Sigmoid colon (tissue), 7 donors: Measurements from ENCODE around the gene PCBP3. TPM values are rescaled to one million over a fixed set of nuclear protein-coding genes. Genes with fewer than 3 reads are reported as not detected.
A peak's percentile ranks its signal among the peaks of the same experiment; 100 is the strongest.

Experiments
- DNase-seq: peaks from one replicate; pipeline ENCODE4 v3.0.0-alpha.2; 2019
- H3K27ac ChIP-seq, 4 donors: fragments of 200-600 bp; sonication (generic); one replicate each; pipeline ENCODE4 v1.5.1; 2016 to 2019; ENCODE audit warnings: mild to moderate bottlenecking in 1 of 4
- H3K27me3 ChIP-seq, 3 donors: fragments of 200-600 bp; sonication (generic); one replicate each; pipeline ENCODE4 v1.5.1; 2019; ENCODE audit warnings: mild to moderate bottlenecking in 1 of 3
- H3K36me3 ChIP-seq, 4 donors: fragments of 200-600 bp; sonication (generic); one replicate each; pipeline ENCODE4 v1.5.1; 2016 to 2019
- H3K4me1 ChIP-seq, 4 donors: fragments of 200-600 bp; sonication (generic); one replicate each; pipeline ENCODE4 v1.5.1; 2017 to 2019
- H3K4me3 ChIP-seq, 4 donors: fragments of 200-600 bp; sonication (generic); one replicate each; pipeline ENCODE4 v1.5.1; 2017 to 2019; ENCODE audit warnings: mild to moderate bottlenecking in 2 of 4, moderate library complexity in 1 of 4
- H3K9me3 ChIP-seq, 4 donors: fragments of 200-600 bp in 3 of 4; sonication (generic) in 3 of 4; one replicate each; pipeline versions ENCODE4 v1.5.1 to v1.6.1; 2013 to 2019
- CTCF ChIP-seq, 4 experiments: fragments of 450-650 bp in 3 of 4; fragments of 200-600 bp in 1 of 4; IDR thresholded peaks; one replicate each; pipeline ENCODE4 v1.5.1; 2016 to 2019; ENCODE audit warnings: antibody characterized with exemption in 4 of 4, mild to moderate bottlenecking in 3 of 4, moderate library complexity in 2 of 4
- EP300 ChIP-seq, 4 donors: sonication (generic); formaldehyde crosslinking; IDR thresholded peaks; one replicate each; pipeline ENCODE4 v1.6.1; 2017; ENCODE audit warnings: antibody characterized with exemption in 4 of 4
- POLR2A ChIP-seq, 2 donors: fragments of 450-650 bp; IDR thresholded peaks; one replicate each; pipeline ENCODE4 v1.6.1; 2016; ENCODE audit warnings: antibody characterized with exemption in 2 of 2, mild to moderate bottlenecking in 2 of 2, moderate library complexity in 2 of 2
- POLR2AphosphoS5 ChIP-seq, 4 donors: sonication (generic); formaldehyde crosslinking; IDR thresholded peaks; one replicate each; pipeline ENCODE4 v1.6.1; 2017; ENCODE audit warnings: antibody characterized with exemption in 4 of 4
- WGBS, 2 donors: extraction: QIAGEN DNeasy Blood & Tissue Kit; methylation state at CpG; one replicate each; pipeline ENCODE4 v1.1.7; 2013; 5-methylcytosine and 5-hydroxymethylcytosine counted together
- intact Hi-C: fragments of 100-400 bp; cut with DNase I; formaldehyde crosslinking; loops from one replicate; pipeline ENCODE4 v1.15.1; 2023
- polyA plus RNA-seq, 3 donors: library from polyadenylated mRNA; stranded (reverse); fragments of 200-250 nt; gene quantifications; one replicate each; pipeline ENCODE4 v1.2.3, GENCODE V29; 2013
- total RNA-seq, 4 donors: library from RNA; depleted of rRNA; stranded (reverse); fragments of >200 nt; gene quantifications; one replicate each; pipeline ENCODE4 v1.1.0, GENCODE V29; 2016
- donor health status: healthy with polysubstance abuse.
- donor health status: Bipolar disorder and iron deficiency.
- donor health status: healthy.

Gene PCBP3
- total and polyA plus RNA-seq, 7 donors: 1.2 to 21.3 (median 8.2) TPM

GRCh38 chr21:45821315-45821962, 177.9 kb downstream of the PCBP3 start:
- intact Hi-C loops: loop anchor here (5.0 to 10.0 kb wide), 3 partner anchors 224 to 537 kb away; partner anchors contain the start of genes POFUT2 and SLC19A1
- Histone ChIP-seq H3K4me1 (peaks cover 0 to 15% (median 5%) of the 10 kb centered on the region in 4 donors), H3K4me3 (no peak overlapping the region), H3K27me3 (peaks cover 0 to 4% (median 0%) of the 10 kb centered on the region in 3 donors), H3K9me3 (no peaks in the 10 kb centered on the region), H3K36me3 (no peaks in the 10 kb centered on the region), H3K27ac (no peak overlapping the region)
- 64 to 74% methylated on average over 16 of the region's 16 CpGs for WGBS, 2 donors
- no peak for TF ChIP-seq POLR2AphosphoS5 (IDR thresholded peaks at IDR 0.05)
- TF ChIP-seq EP300 (IDR thresholded peaks at IDR 0.05): no peak
- no peak for TF ChIP-seq CTCF (IDR thresholded peaks at IDR 0.05)
- peak; percentile 62 for DNase-seq

GRCh38 chr21:45821998-45822397, 178.5 kb downstream of the PCBP3 start:
- H3K4me3 ChIP-seq: no peak overlapping the region
- intact Hi-C loops: loop anchor here (5.0 to 10.0 kb wide), 3 partner anchors 225 to 537 kb away; partner anchors contain the start of genes POFUT2 and SLC19A1
- TF ChIP-seq EP300 (IDR thresholded peaks at IDR 0.05) (no peak), CTCF (IDR thresholded peaks at IDR 0.05) (no peak), POLR2A (IDR thresholded peaks at IDR 0.05) (no peak), POLR2AphosphoS5 (IDR thresholded peaks at IDR 0.05) (no peak)

DNA sequence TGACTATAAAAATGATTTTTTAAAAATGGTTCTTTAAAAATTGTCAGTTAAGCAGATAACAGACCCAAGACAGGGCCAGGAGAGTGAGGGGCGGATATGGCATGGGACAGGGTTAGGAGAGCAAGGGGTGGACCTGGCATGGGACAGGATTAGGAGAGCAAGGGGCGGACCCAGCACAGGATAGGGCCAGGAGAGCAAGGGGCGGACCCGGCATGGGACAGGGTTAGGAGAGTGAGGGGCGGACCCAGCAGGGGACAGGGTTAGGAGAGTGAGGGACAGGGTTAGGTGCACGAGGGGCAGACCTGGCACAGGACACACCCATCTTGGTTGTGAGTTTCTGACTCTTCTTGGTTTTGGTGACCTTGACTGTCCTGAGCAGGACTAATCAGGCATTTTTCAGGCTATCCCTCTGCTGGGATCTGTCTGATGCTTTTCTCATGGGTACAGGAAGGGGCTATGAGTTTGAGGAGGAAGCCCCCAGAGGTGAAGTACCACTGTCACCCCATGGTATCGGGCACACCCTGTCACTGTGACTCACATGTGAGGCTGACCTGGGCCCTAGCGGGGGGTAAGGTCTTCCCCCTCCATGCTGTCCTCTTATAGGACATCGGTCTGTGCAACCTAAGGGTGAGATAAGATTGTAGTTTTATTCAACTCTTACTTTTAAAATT, 179.0 kb downstream of the PCBP3 start:
- Histone ChIP-seq H3K27ac (no peak overlapping the region), H3K4me1 (peaks cover 0 to 15% (median 5%) of the 10 kb centered on the region in 4 donors), H3K36me3 (no peaks in the 10 kb centered on the region), H3K9me3 (no peaks in the 10 kb centered on the region), H3K27me3 (peaks cover 0 to 4% (median 0%) of the 10 kb centered on the region in 3 donors), H3K4me3 (no peak overlapping the region)
- 76 to 85% methylated on average over 9 of the region's 9 CpGs for WGBS, 2 donors
- TF ChIP-seq CTCF (IDR thresholded peaks at IDR 0.05) (no peak), EP300 (IDR thresholded peaks at IDR 0.05) (no peak), POLR2A (IDR thresholded peaks at IDR 0.05) (no peak), POLR2AphosphoS5 (IDR thresholded peaks at IDR 0.05) (no peak)
- peak; percentile 59 for DNase-seq
- intact Hi-C loops: loop anchor here (5.0 to 10.0 kb wide), 3 partner anchors 225 to 538 kb away; partner anchors contain the start of genes POFUT2 and SLC19A1

More at GRCh38 chr21:45821998-45822397, 178.5 kb downstream of the PCBP3 start:
- WGBS, 2 donors: 75 to 78% methylated on average over 9 of the region's 9 CpGs
- no peaks in the 10 kb centered on the region for H3K36me3 ChIP-seq
- H3K4me1 ChIP-seq: peaks cover 0 to 15% (median 5%) of the 10 kb centered on the region in 4 donors
- no peaks in the 10 kb centered on the region for H3K9me3 ChIP-seq
- H3K27me3 ChIP-seq: peaks cover 0 to 4% (median 0%) of the 10 kb centered on the region in 3 donors
- DNase-seq: peak; percentile 27
- H3K27ac ChIP-seq: no peak overlapping the region

- DNase-seq: peak; percentile 52
- TF ChIP-seq POLR2A (IDR thresholded peaks at IDR 0.05): no peak
- no peak for TF ChIP-seq CTCF (IDR thresholded peaks at IDR 0.05)
- TF ChIP-seq EP300 (IDR thresholded peaks at IDR 0.05): no peak
- no peak for TF ChIP-seq POLR2AphosphoS5 (IDR thresholded peaks at IDR 0.05)
- WGBS, 2 donors: 86 to 88% methylated on average over 16 of the region's 16 CpGs
- H3K36me3 ChIP-seq: no peaks in the 10 kb centered on the region
- H3K9me3 ChIP-seq: no peaks in the 10 kb centered on the region
- no peak overlapping the region for H3K27ac ChIP-seq
- no peak overlapping the region for H3K4me3 ChIP-seq
- H3K4me1 ChIP-seq: peaks cover 0 to 13% (median 4%) of the 10 kb centered on the region in 4 donors
- intact Hi-C loops: loop anchor here (5.0 to 10.0 kb wide), 3 partner anchors 226 to 538 kb away; partner anchors contain the start of genes POFUT2 and SLC19A1
- peaks cover 0 to 4% (median 0%) of the 10 kb centered on the region in 3 donors for H3K27me3 ChIP-seq
These were observed 179.7 kb downstream of the PCBP3 start for GRCh38 chr21:45823100-45823681.
